ENCODE results near the gene NPR1. TPM values are rescaled to one million over a fixed set of nuclear protein-coding genes. Genes with fewer than 3 reads are reported as not detected.
A peak's percentile ranks its signal among the peaks of the same experiment; 100 is the strongest.
"Not testable (repeated sequence)": the region's sequence is repeated elsewhere in the genome, so short reads cannot be mapped to it uniquely, and the experiment has no call there.

The NPR1 gene
- total and polyA plus RNA-seq, 2 donors from 2014 or later = 57.8 to 89.3 TPM

DNA sequence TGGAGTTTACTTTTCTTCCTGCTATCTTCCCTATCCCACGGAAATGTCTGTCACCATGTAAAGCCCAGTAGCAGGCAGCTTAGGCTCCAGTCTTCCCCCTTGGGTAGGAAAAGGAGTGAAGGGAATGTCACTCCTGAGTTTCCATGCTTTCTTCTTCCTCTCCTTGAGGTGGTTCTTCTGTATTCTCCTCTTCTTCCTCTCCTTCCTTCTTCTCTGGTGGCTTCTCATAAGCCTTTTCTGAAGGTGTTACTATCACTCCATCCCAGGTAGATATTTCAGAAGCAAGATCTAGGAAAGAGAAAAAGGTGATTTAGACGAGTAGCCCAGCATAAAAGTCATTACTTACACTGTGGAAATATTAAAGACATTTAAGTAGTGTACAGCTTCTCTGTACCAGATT is 16.2 kb upstream of the NPR1 start:
- no peak for DNase-seq
- no peak overlapping the region for H3K9ac ChIP-seq (ENCODE audit: low read length in 3 of 3)
- peaks cover 13 to 68% (median 44%) of the 10 kb centered on the region in 3 donors for H3K36me3 ChIP-seq (ENCODE audit: control insufficient read depth in 2 of 3, insufficient read depth in 3 of 3, low read length in 3 of 3)
- H3K27ac ChIP-seq (ENCODE audit: low read depth in 2 of 2, low read length in 2 of 2) = no peak overlapping the region
- intact Hi-C loops (cut with DNase I) = no loop called here
- H3K4me3 ChIP-seq (ENCODE audit: low read length in 3 of 3) = no peak overlapping the region
- H3K9me3 ChIP-seq (ENCODE audit: control insufficient read depth in 2 of 3, insufficient read depth in 1 of 3, low read length in 3 of 3) = no peaks in the 10 kb centered on the region
- H3K4me1 ChIP-seq (ENCODE audit: control insufficient read depth in 2 of 3, insufficient read depth in 2 of 3, low read depth in 1 of 3, low read length in 3 of 3) = peaks cover 0 to 13% (median 10%) of the 10 kb centered on the region in 3 donors
- FAIRE-seq = no peak
- no peaks in the 10 kb centered on the region for H3K27me3 ChIP-seq (ENCODE audit: control insufficient read depth, insufficient read depth, low read length)
- TF ChIP-seq, protein P1, sequence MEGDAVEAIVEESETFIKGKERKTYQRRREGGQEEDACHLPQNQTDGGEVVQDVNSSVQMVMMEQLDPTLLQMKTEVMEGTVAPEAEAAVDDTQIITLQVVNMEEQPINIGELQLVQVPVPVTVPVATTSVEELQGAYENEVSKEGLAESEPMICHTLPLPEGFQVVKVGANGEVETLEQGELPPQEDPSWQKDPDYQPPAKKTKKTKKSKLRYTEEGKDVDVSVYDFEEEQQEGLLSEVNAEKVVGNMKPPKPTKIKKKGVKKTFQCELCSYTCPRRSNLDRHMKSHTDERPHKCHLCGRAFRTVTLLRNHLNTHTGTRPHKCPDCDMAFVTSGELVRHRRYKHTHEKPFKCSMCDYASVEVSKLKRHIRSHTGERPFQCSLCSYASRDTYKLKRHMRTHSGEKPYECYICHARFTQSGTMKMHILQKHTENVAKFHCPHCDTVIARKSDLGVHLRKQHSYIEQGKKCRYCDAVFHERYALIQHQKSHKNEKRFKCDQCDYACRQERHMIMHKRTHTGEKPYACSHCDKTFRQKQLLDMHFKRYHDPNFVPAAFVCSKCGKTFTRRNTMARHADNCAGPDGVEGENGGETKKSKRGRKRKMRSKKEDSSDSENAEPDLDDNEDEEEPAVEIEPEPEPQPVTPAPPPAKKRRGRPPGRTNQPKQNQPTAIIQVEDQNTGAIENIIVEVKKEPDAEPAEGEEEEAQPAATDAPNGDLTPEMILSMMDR (IDR thresholded peaks at IDR 0.05; ENCODE audit: borderline replicate concordance, extremely low read depth, insufficient read depth) = no peak

DNA sequence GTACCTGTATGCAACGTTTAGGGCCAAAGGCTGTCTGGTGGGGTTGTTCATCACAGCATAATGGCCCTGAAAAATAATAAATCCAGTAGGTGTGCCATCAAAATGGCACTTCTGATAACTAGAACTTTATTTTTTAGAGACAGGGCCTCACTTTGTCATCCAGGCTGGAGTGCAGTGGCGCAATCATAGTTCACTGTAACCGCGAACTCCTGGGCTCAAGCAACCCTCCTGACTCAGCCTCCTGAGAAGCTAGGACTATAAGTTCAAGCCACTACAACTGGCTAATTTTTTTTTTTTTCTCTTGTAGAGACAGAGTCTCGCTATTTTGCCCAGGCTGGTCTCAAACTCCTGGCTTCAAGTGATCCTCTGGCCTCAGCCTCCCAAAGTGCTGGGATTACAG is 15.3 kb upstream of the NPR1 start:
- no peak for FAIRE-seq
- TF ChIP-seq, protein P1 (IDR thresholded peaks at IDR 0.05; ENCODE audit: borderline replicate concordance, extremely low read depth, insufficient read depth) = no peak
- Histone ChIP-seq H3K9ac (ENCODE audit: low read length in 3 of 3) (no peak overlapping the region), H3K4me3 (ENCODE audit: low read length in 3 of 3) (no peak overlapping the region), H3K9me3 (ENCODE audit: control insufficient read depth in 2 of 3, insufficient read depth in 1 of 3, low read length in 3 of 3) (no peaks in the 10 kb centered on the region), H3K27ac (ENCODE audit: low read depth in 2 of 2, low read length in 2 of 2) (no peak overlapping the region), H3K27me3 (ENCODE audit: control insufficient read depth, insufficient read depth, low read length) (no peaks in the 10 kb centered on the region), H3K4me1 (ENCODE audit: control insufficient read depth in 2 of 3, insufficient read depth in 2 of 3, low read depth in 1 of 3, low read length in 3 of 3) (peaks cover 0 to 13% (median 10%) of the 10 kb centered on the region in 3 donors), H3K36me3 (ENCODE audit: control insufficient read depth in 2 of 3, insufficient read depth in 3 of 3, low read length in 3 of 3) (peaks cover 19 to 77% (median 47%) of the 10 kb centered on the region in 3 donors)
- intact Hi-C loops (cut with DNase I) = no loop called here
- DNase-seq = no peak

DNA sequence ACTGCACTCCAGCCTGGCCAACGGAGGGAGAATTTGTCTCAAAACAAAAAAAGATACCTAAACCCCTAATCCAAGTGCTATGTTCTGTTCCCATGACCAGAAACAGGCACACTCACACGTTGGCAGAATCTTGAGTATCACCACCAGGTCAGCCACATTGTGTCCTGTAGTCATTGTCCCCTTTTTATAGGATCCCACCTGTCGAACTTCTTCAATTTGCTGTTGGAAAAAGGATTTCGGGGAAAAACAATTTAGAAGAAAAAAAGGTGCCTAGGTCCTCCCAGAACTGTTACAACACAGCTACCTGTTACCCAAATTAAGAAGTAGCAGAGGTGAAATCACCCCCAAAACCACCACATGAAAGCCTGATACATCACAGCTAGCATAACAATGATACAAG is 11.0 kb upstream of the NPR1 start:
- Histone ChIP-seq H3K9ac (ENCODE audit: low read length in 3 of 3) (no peak overlapping the region), H3K4me1 (ENCODE audit: control insufficient read depth in 2 of 3, insufficient read depth in 2 of 3, low read depth in 1 of 3, low read length in 3 of 3) (peaks cover 0 to 14% (median 8%) of the 10 kb centered on the region in 3 donors), H3K9me3 (ENCODE audit: control insufficient read depth in 2 of 3, insufficient read depth in 1 of 3, low read length in 3 of 3) (no peaks in the 10 kb centered on the region), H3K36me3 (ENCODE audit: control insufficient read depth in 2 of 3, insufficient read depth in 3 of 3, low read length in 3 of 3) (peaks cover 18 to 60% (median 41%) of the 10 kb centered on the region in 3 donors), H3K27me3 (ENCODE audit: control insufficient read depth, insufficient read depth, low read length) (no peaks in the 10 kb centered on the region), H3K27ac (ENCODE audit: low read depth in 2 of 2, low read length in 2 of 2) (no peak overlapping the region), H3K4me3 (ENCODE audit: low read length in 3 of 3) (no peak overlapping the region)
- TF ChIP-seq, protein P1 (IDR thresholded peaks at IDR 0.05; ENCODE audit: borderline replicate concordance, extremely low read depth, insufficient read depth) = no peak
- no peak for FAIRE-seq
- DNase-seq = no peak
- intact Hi-C loops (cut with DNase I) = no loop called here

DNA sequence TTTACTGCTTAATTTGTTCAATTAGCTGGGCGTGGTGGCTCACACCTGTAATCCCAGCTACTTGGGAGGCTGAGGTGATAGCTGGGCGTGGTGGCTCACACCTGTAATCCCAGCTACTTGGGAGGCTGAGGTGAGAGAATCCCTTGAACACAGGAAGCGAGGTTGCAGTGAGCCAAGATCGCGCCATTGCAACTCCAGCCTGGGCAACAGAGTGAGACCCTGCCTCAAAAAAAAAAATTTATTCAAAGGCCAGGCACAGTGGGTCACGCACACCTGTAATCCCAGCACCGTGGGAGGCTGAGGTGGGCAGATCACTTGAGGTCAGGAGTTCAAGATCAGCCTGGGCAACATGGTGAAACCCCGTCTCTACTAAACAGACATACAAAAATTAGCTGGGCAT is 9.8 kb upstream of the NPR1 start:
- intact Hi-C loops (cut with DNase I); H3K4me3 ChIP-seq (ENCODE audit: low read length in 3 of 3); H3K27ac ChIP-seq (ENCODE audit: low read depth in 2 of 2, low read length in 2 of 2); FAIRE-seq; H3K9ac ChIP-seq (ENCODE audit: low read length in 3 of 3); H3K27me3 ChIP-seq (ENCODE audit: control insufficient read depth, insufficient read depth, low read length); H3K9me3 ChIP-seq (ENCODE audit: control insufficient read depth in 2 of 3, insufficient read depth in 1 of 3, low read length in 3 of 3): not testable (repeated sequence)
- Histone ChIP-seq H3K36me3 (ENCODE audit: control insufficient read depth in 2 of 3, insufficient read depth in 3 of 3, low read length in 3 of 3) (peaks cover 18 to 48% (median 32%) of the 10 kb centered on the region in 3 donors), H3K4me1 (ENCODE audit: control insufficient read depth in 2 of 3, insufficient read depth in 2 of 3, low read depth in 1 of 3, low read length in 3 of 3) (peaks cover 0 to 14% (median 8%) of the 10 kb centered on the region in 3 donors)
- DNase-seq = peak in 1 of 5 donors; percentile 26
